Common myeloid progenitor, CD34-positive (primary cell): ENCODE data around the gene NECTIN4.

Experiments
- CTCF ChIA-PET: fragments of 350-600 bp; sonication (Branson Sonifier 250); formaldehyde crosslinking; loops from one replicate; lab custom pipeline; 2021; ENCODE audit warnings: antibody characterized with exemption; lab: Charles Lee
- POLR2A ChIA-PET: fragments of 350-600 bp; sonication (Branson Sonifier 250); formaldehyde crosslinking; loops from one replicate; lab custom pipeline; 2021; ENCODE audit warnings: antibody characterized with exemption; lab: Charles Lee
- DNase-seq, 3 donors: peaks; one replicate each; pipeline versions ENCODE4 v3.0.0 to v3.0.0-alpha.2; 2013
- H3K27ac ChIP-seq, 2 experiments: 1 replicate in 1 of 2; 2 replicates in 1 of 2; pipeline ENCODE4 v1.7.0; 2013; ENCODE audit warnings: inconsistent platforms in 2 of 2, low read length in 2 of 2, mild to moderate bottlenecking in 2 of 2, low read depth in 1 of 2, moderate library complexity in 1 of 2; ENCODE audit not compliant: severe bottlenecking in 2 of 2, insufficient read depth in 1 of 2, poor library complexity in 1 of 2
- H3K27me3 ChIP-seq, 5 experiments: replicated peaks in 2 of 5; 1 replicate in 3 of 5; 2 replicates in 2 of 5; pipeline versions ENCODE4 v1.6.1 to v1.7.0; 2013; ENCODE audit warnings: low read length in 4 of 5, mild to moderate bottlenecking in 2 of 5, moderate library complexity in 2 of 5, inconsistent platforms in 1 of 5; ENCODE audit not compliant: insufficient read depth in 5 of 5, control insufficient read depth in 4 of 5
- H3K36me3 ChIP-seq, 4 experiments: 1 replicate in 2 of 4; 2 replicates in 2 of 4; pipeline versions ENCODE4 v1.6.1 to v1.7.0; 2013; ENCODE audit warnings: low read length in 3 of 4, control low read depth in 1 of 4, mild to moderate bottlenecking in 1 of 4; ENCODE audit not compliant: control insufficient read depth in 4 of 4, insufficient read depth in 4 of 4
- H3K4me1 ChIP-seq, 4 experiments: 1 replicate in 3 of 4; 2 replicates in 1 of 4; pipeline versions ENCODE4 v1.6.1 to v1.7.1; 2013; ENCODE audit warnings: low read length in 3 of 4, mild to moderate bottlenecking in 3 of 4, control low read depth in 1 of 4, inconsistent platforms in 1 of 4, moderate library complexity in 1 of 4; ENCODE audit not compliant: control insufficient read depth in 4 of 4, insufficient read depth in 4 of 4; ENCODE audit errors: control extremely low read depth in 1 of 4
- H3K4me3 ChIP-seq, 7 experiments: 1 replicate in 4 of 7; 2 replicates in 3 of 7; pipeline versions ENCODE4 v1.5.1 to v1.7.0; 2013; ENCODE audit warnings: mild to moderate bottlenecking in 7 of 7, low read length in 6 of 7, moderate library complexity in 6 of 7, inconsistent platforms in 2 of 7, low read depth in 2 of 7, control low read depth in 1 of 7; ENCODE audit not compliant: insufficient read depth in 4 of 7, control insufficient read depth in 1 of 7; ENCODE audit errors: extremely low read depth in 1 of 7
- H3K9me3 ChIP-seq, 5 experiments: 1 replicate in 4 of 5; 2 replicates in 1 of 5; pipeline versions ENCODE4 v1.6.1 to v1.7.1; 2013; ENCODE audit warnings: low read length in 4 of 5, mild to moderate bottlenecking in 2 of 5, inconsistent platforms in 1 of 5, low read depth in 1 of 5, moderate library complexity in 1 of 5; ENCODE audit not compliant: control insufficient read depth in 4 of 5, insufficient read depth in 2 of 5; ENCODE audit errors: control extremely low read depth in 1 of 5
- WGBS: methylation state at CpG from one replicate; pipeline ENCODE4 v1.1.5; 2013; ENCODE audit not compliant: insufficient coverage; 5-methylcytosine and 5-hydroxymethylcytosine counted together

Gene NECTIN4

GRCh38 chr1:161046605-161047228 is 42.6 kb downstream of the NECTIN4 start:
- Histone ChIP-seq H3K4me3 (peak overlapping the region in 6 of 7 experiments; percentile 87 to 97 (median 92)), H3K27ac (peak overlapping the region; percentile 95 to 97), H3K27me3 (no peaks in the 10 kb centered on the region), H3K4me1 (peaks cover 8 to 31% (median 20%) of the 10 kb centered on the region in 4 experiments), H3K36me3 (peaks cover 25 to 61% (median 42%) of the 10 kb centered on the region in 4 experiments), H3K9me3 (no peaks in the 10 kb centered on the region)
- ChIA-PET POLR2A (interaction anchor here (0.5 to 3.7 kb wide), 5 partner anchors 23 to 758 kb away, joined by 3 to 53 read pairs (median 6); partner anchors contain the start of genes ARHGAP30 and F11R), CTCF (interaction anchor here (1.0 to 11.6 kb wide), 14 partner anchors 8 to 101 kb away, joined by 3 to 166 read pairs (median 6); partner anchors contain the start of genes ARHGAP30, KLHDC9, NECTIN4 and TSTD1)
- peak in 2 of 3 donors; percentile 42 to 45 for DNase-seq
- 75% methylated on average over 1 of the region's 2 CpGs for WGBS

GRCh38 chr1:161045736-161046604 is 43.4 kb downstream of the NECTIN4 start, which contains the start of gene USF1:
Gene USF1, minus strand, starts transcription at chr1:161045977. Its CDS starts 2,702 bp downstream, at chr1:161043275.
- 0% methylated on average over 14 of the region's 29 CpGs for WGBS
- CTCF ChIA-PET = interaction anchor here (0.7 to 11.6 kb wide), 13 partner anchors 8 to 338 kb away, joined by 3 to 166 read pairs (median 6); partner anchors contain the start of genes ARHGAP30, F11R, KLHDC9 and TSTD1

GRCh38 chr1:161044908-161045735 is 44.2 kb downstream of the NECTIN4 start:
- Histone ChIP-seq H3K4me3 (peak overlapping the region; percentile 75 to 97 (median 91)), H3K36me3 (peaks cover 16 to 62% (median 39%) of the 10 kb centered on the region in 4 experiments), H3K4me1 (peaks cover 8 to 31% (median 20%) of the 10 kb centered on the region in 4 experiments), H3K27ac (peak overlapping the region; percentile 95 to 97), H3K27me3 (no peaks in the 10 kb centered on the region), H3K9me3 (no peaks in the 10 kb centered on the region)
- ChIA-PET POLR2A (interaction anchor here (0.5 to 3.7 kb wide), 4 partner anchors 16 to 53 kb away, joined by 3 to 53 read pairs (median 6); partner anchors contain the start of genes ARHGAP30 and KLHDC9), CTCF (interaction anchor here (0.7 to 11.6 kb wide), 11 partner anchors 15 to 337 kb away, joined by 3 to 166 read pairs (median 6); partner anchors contain the start of genes ARHGAP30, F11R and KLHDC9)
- WGBS = under 1% methylated on average over 28 of the region's 48 CpGs
- DNase-seq = peak; percentile 87 to 95 (median 92)

More at GRCh38 chr1:161045736-161046604, 43.4 kb downstream of the NECTIN4 start, which contains the start of gene USF1:
- H3K36me3 ChIP-seq = peaks cover 19 to 60% (median 38%) of the 10 kb centered on the region in 4 experiments
- peak within 1 kb of the TSS; percentile 75 to 97 (median 91) for H3K4me3 ChIP-seq
- peak; percentile 97 to 98 (median 98) for DNase-seq
- H3K9me3 ChIP-seq = no peaks in the 10 kb centered on the region
- peaks cover 8 to 31% (median 20%) of the 10 kb centered on the region in 4 experiments for H3K4me1 ChIP-seq
- no peaks in the 10 kb centered on the region for H3K27me3 ChIP-seq
- POLR2A ChIA-PET = interaction anchor here (0.5 to 3.7 kb wide), 7 partner anchors 15 to 757 kb away, joined by 3 to 53 read pairs (median 6); partner anchors contain the start of genes ARHGAP30, F11R and KLHDC9
- peak within 1 kb of the TSS; percentile 95 to 97 for H3K27ac ChIP-seq

- Histone ChIP-seq H3K27ac (peak overlapping the region; percentile 95 to 97), H3K4me1 (peaks cover 8 to 34% (median 22%) of the 10 kb centered on the region in 4 experiments), H3K4me3 (peak overlapping the region in 6 of 7 experiments; percentile 87 to 97 (median 92)), H3K27me3 (no peaks in the 10 kb centered on the region), H3K36me3 (peaks cover 15 to 62% (median 40%) of the 10 kb centered on the region in 4 experiments), H3K9me3 (no peaks in the 10 kb centered on the region)
- ChIA-PET POLR2A (interaction anchor here (2.0 to 3.7 kb wide), 2 partner anchors 25 to 47 kb away, joined by 8 to 53 read pairs; partner anchors contain the start of gene ARHGAP30), CTCF (interaction anchor here (0.9 to 11.6 kb wide), 7 partner anchors 18 to 103 kb away, joined by 3 to 166 read pairs (median 7); partner anchors contain the start of genes ARHGAP30 and KLHDC9)
- DNase-seq = peak in 2 of 3 donors; percentile 53 to 65
Observed at GRCh38 chr1:161044535-161044907, 44.8 kb downstream of the NECTIN4 start.

- peaks cover 4 to 33% (median 25%) of the 10 kb centered on the region in 4 experiments for H3K4me1 ChIP-seq
- peaks cover 9 to 40% (median 29%) of the 10 kb centered on the region in 4 experiments for H3K36me3 ChIP-seq
- no peak overlapping the region for H3K27ac ChIP-seq
- DNase-seq = no peak
- ChIA-PET POLR2A (interaction anchor here (0.9 to 1.8 kb wide), 3 partner anchors 19 to 58 kb away, joined by 3 to 7 read pairs (median 5); partner anchors contain the start of genes F11R and KLHDC9), CTCF (interaction anchor here (0.8 to 11.6 kb wide), 16 partner anchors 19 to 101 kb away, joined by 3 to 166 read pairs (median 7); partner anchors contain the start of genes ARHGAP30, F11R and KLHDC9)
- no peaks in the 10 kb centered on the region for H3K27me3 ChIP-seq
- no peaks in the 10 kb centered on the region for H3K9me3 ChIP-seq
- 93% methylated on average over 5 of the region's 5 CpGs for WGBS
- peak overlapping the region in 2 of 7 experiments; percentile 83 to 91 for H3K4me3 ChIP-seq
Observed at GRCh38 chr1:161039546-161039945, 49.8 kb downstream of the NECTIN4 start.
